Airway epithelial cell (primary cell): ENCODE results near the gene THRA. TPM values are rescaled to one million over a fixed set of nuclear protein-coding genes. Genes with fewer than 3 reads are reported as not detected.

Experiments
- total RNA-seq: library from RNA; depleted of rRNA; stranded (reverse); fragments of >200 nt; gene quantifications from 2 replicates; pipeline ENCODE4 v1.2.3, GENCODE V29; 2015

THRA gene, protein sequence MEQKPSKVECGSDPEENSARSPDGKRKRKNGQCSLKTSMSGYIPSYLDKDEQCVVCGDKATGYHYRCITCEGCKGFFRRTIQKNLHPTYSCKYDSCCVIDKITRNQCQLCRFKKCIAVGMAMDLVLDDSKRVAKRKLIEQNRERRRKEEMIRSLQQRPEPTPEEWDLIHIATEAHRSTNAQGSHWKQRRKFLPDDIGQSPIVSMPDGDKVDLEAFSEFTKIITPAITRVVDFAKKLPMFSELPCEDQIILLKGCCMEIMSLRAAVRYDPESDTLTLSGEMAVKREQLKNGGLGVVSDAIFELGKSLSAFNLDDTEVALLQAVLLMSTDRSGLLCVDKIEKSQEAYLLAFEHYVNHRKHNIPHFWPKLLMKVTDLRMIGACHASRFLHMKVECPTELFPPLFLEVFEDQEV
- total RNA-seq = 5.2 and 6.7 TPM in 2 replicates

DNA sequence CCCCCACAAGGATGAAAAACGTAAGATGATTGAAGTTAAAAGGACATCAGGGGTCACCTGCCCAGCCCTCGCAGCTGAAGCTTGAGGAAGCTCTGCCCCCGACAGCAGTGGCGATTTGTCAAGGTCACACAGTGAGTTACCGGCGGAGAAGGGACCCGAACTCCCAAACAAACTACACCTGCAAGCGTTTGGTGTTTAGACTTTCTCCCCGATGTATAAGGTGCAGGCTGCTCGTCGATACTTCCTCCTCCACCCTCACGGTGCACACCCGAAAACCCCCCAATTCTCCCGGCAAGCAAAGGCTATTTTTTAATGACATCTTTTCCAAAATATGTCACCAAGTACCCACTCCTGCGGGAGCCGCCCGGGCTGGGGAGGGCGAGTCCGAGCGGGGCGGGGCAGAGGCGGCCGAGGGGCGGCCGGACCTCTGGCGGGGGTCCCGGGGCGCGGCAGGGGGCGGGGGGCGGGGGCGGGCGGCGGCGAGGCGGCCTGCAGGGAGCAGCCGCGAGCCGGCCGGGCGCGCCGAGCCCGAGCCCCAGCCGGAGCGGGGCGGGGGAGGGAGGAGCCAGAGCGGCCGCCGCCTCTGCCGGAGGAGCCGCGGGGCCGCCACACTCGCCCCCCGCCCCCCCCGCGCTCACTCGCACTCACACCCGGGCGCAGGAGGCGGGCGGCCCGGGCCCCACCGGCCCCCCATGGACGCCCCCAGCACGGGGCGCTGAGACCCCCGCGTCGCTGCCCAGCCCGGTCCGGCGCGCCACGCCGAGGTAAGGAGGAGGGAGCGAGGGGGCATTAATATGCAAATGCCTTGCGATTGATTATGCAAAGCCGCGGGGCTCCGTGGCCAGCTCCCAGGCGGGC, at the start of gene THRA:
THRA (plus strand) TSS at position 637 of the 858 bp plus-strand sequence. CDS start 11,524 bp downstream, outside the sequence.

DNA sequence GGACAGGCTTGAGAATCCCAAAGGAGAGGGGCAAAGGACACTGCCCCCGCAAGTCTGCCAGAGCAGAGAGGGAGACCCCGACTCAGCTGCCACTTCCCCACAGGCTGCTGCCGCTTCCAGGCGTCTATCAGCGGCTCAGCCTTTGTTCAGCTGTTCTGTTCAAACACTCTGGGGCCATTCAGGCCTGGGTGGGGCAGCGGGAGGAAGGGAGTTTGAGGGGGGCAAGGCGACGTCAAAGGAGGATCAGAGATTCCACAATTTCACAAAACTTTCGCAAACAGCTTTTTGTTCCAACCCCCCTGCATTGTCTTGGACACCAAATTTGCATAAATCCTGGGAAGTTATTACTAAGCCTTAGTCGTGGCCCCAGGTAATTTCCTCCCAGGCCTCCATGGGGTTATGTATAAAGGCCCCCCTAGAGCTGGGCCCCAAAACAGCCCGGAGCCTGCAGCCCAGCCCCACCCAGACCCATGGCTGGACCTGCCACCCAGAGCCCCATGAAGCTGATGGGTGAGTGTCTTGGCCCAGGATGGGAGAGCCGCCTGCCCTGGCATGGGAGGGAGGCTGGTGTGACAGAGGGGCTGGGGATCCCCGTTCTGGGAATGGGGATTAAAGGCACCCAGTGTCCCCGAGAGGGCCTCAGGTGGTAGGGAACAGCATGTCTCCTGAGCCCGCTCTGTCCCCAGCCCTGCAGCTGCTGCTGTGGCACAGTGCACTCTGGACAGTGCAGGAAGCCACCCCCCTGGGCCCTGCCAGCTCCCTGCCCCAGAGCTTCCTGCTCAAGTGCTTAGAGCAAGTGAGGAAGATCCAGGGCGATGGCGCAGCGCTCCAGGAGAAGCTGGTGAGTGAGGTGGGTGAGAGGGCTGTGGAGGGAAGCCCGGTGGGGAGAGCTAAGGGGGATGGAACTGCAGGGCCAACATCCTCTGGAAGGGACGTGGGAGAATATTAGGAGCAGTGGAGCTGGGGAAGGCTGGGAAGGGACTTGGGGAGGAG, 47.5 kb upstream of the THRA start, which contains the start of gene CSF3:
CSF3 (plus strand) TSS at position 436 of the 993 bp plus-strand sequence; CDS start at position 471, 35 bp downstream.

DNA sequence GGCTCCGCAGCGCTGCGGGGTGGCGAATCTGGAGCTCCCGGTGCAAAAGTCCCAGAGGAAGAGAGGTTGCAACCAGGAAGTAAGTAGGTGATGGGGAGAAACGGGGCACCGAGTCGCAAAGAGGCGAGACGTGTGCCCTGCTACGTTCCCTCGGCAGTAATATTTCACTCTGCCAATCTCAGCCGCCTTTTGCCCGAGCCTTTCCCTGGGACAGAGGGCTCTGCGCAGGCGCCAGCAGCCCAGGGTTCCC, 37.6 kb downstream of the THRA start, which contains the start of gene NR1D1:
NR1D1 (minus strand) TSS at position 171 of the 250 bp plus-strand sequence. CDS start 495 bp downstream, outside the sequence.

DNA sequence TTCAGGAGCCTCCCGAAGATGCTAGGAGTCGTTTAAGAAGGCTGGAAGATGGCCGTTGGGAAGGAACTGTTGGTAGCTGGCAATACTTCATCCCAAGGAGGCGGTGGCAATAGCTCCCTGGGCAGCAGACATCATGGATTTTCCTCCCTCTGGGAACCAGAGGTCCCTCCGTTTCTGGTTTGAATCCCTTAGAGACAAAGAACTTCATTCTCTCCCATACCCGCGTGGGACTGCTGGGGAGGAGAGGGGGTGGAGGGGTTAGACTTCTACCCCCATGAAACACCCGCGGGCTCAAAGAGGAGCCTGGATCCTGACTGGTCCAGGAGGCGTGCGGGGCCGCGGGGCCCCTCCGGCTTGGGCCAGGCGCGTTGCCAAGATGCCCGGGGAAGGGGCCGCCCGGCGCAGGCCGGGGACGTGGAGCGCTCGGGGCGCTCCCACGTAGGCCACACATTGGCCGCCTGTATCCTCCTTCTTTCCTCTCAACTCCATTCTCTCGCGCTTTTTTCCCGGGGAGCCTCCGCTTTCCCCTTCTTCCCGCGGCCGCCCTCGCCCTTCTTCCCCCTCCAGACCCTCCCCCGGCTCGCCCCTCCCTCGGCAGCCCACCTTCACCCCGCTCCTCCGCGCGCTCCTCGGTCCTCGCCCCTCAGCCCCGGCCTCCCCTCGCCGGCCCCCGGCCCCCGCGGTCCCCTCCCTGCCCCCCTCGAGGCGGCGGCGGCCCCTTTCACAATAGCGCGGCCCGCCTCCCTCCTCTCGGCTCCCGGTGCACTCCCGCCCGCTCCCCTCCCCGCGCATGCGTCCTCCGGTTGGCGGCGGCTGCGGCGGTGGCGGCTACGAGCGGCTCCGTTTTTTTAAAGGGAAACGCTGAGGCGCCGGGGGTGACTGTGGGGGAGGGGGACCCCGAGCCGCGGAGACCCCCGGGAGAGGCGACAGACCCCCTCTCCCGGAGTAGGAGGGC, 58.7 kb downstream of the THRA start, which contains the start of gene MSL1:
MSL1 (plus strand) TSS at position 791 of the 955 bp plus-strand sequence. CDS start 642 bp downstream, outside the sequence.

Other genes with a start within 250 kb of the THRA start
- gene IKZF3, start 198.7 kb upstream of the THRA start, total RNA-seq = 0.21 TPM in 1 of 2 replicates, not detected in the other
- gene ZPBP2, start 194.8 kb upstream of the THRA start, total RNA-seq = 0.05 TPM in 1 of 2 replicates, not detected in the other
- 1.6 and 1.8 TPM in 2 replicates for gene GSDMB, start 144.3 kb upstream of the THRA start, total RNA-seq
- 30.8 and 33.1 TPM in 2 replicates for gene ORMDL3, start 135.4 kb upstream of the THRA start, total RNA-seq
- not detected in 2 replicates for gene LRRC3C, start 135.2 kb upstream of the THRA start, total RNA-seq
- 0.56 and 0.70 TPM in 2 replicates for gene GSDMA, start 100.0 kb upstream of the THRA start, total RNA-seq
- 119 and 167 TPM in 2 replicates for gene PSMD3, start 82.2 kb upstream of the THRA start, total RNA-seq
- gene CSF3, start 47.5 kb upstream of the THRA start, total RNA-seq = 5.8 and 8.4 TPM in 2 replicates
- 72.9 and 79.9 TPM in 2 replicates for gene MED24, start 8.6 kb upstream of the THRA start, total RNA-seq
- 1.8 and 4.1 TPM in 2 replicates for gene NR1D1, start 37.6 kb downstream of the THRA start, total RNA-seq
- gene MSL1, start 59.0 kb downstream of the THRA start, total RNA-seq = 35.8 and 47.3 TPM in 2 replicates
- 19.9 and 23.1 TPM in 2 replicates for gene CASC3, start 77.6 kb downstream of the THRA start, total RNA-seq
- 58.6 and 63.5 TPM in 2 replicates for gene RAPGEFL1, start 114.5 kb downstream of the THRA start, total RNA-seq
- gene WIPF2, start 156.3 kb downstream of the THRA start, total RNA-seq = 7.8 and 15.0 TPM in 2 replicates
- 29.6 and 30.2 TPM in 2 replicates for gene CDC6, start 224.9 kb downstream of the THRA start, total RNA-seq
- gene RARA, start 246.2 kb downstream of the THRA start, total RNA-seq = 25.3 and 31.4 TPM in 2 replicates